A549 (cell line): ENCODE data around the gene CDC42. TPM values are rescaled to one million over a fixed set of nuclear protein-coding genes. Genes with fewer than 3 reads are reported as not detected.

ENCODE experiments used
- ATAC-seq, 2 experiments: fragments of 200-7000 bp in 1 of 2; fragments of >200 bp in 1 of 2; cut with Nextera tagmentation in 1 of 2; cut with Tn5 transposase in 1 of 2; 3 replicates each; pipeline versions ENCODE4 v1.8.0 to v1.9.1; 2018 to 2020; ENCODE audit warnings: mild to moderate bottlenecking in 1 of 2, moderate library complexity in 1 of 2
- CTCF ChIA-PET: fragments of 300-600 bp; sonication (Branson Sonifier 250); formaldehyde crosslinking; extraction: SDS; loops from one replicate; lab custom pipeline; 2021; ENCODE audit warnings: antibody characterized with exemption, inconsistent platforms; lab: Yijun Ruan, JAX
- POLR2A ChIA-PET: fragments of 350-600 bp; formaldehyde crosslinking; extraction: SDS; loops from one replicate; lab custom pipeline; 2021; ENCODE audit warnings: antibody characterized with exemption, inconsistent platforms; lab: Yijun Ruan, JAX
- DNase-seq, 2 experiments: peaks; one replicate each; pipeline versions ENCODE4 v3.0.0 to v3.0.0-alpha.2; 2011 to 2016; ENCODE audit warnings: low read depth in 1 of 2, low spot score in 1 of 2
- FAIRE-seq: peaks from 2 replicates; lab custom pipeline; 2011; peaks lifted over from hg19 to GRCh38; lab: Jason Lieb, UNC
- H3K27ac ChIP-seq, 2 experiments: fragments of >200 bp; sonication (Bioruptor Twin); formaldehyde crosslinking; 3 replicates each; pipeline ENCODE4 v1.5.1; 2016 to 2017
- H3K4me1 ChIP-seq: fragments of >200 bp; sonication (Bioruptor Twin); formaldehyde crosslinking; 3 replicates; pipeline ENCODE4 v1.6.1; 2016
- H3K4me2 ChIP-seq: fragments of >200 bp; sonication (Bioruptor Twin); formaldehyde crosslinking; 3 replicates; pipeline ENCODE4 v1.6.1; 2016
- H3K4me3 ChIP-seq: fragments of >200 bp; sonication (Bioruptor Twin); formaldehyde crosslinking; 3 replicates; pipeline ENCODE4 v1.5.1; 2016
- H3K9me3 ChIP-seq: fragments of >200 bp; sonication (Bioruptor Twin); formaldehyde crosslinking; 3 replicates; pipeline ENCODE4 v1.6.1; 2016
- ATOH8 ChIP-seq: fragments of 250-450 bp; sonication (Bioruptor Pico); IDR thresholded peaks from 2 replicates; pipeline ENCODE4 v1.5.0; 2020; ENCODE audit warnings: low read depth, mild to moderate bottlenecking, moderate library complexity
- CBX2 ChIP-seq: fragments of 200-600 bp; sonication (generic); IDR thresholded peaks from 2 replicates; pipeline ENCODE4 v1.6.1; 2016; ENCODE audit warnings: low read depth, mild to moderate bottlenecking, borderline replicate concordance
- CHD4 ChIP-seq: fragments of 200-600 bp; sonication (generic); IDR thresholded peaks from 2 replicates; pipeline ENCODE4 v1.6.1; 2016; ENCODE audit warnings: antibody characterized with exemption, mild to moderate bottlenecking, borderline replicate concordance
- EHF ChIP-seq: fragments of 250-450 bp; sonication (Bioruptor Pico); IDR thresholded peaks from 2 replicates; pipeline ENCODE4 v1.5.0; 2020; ENCODE audit warnings: mild to moderate bottlenecking
- ELK1 ChIP-seq: fragments of 150-350 bp; IDR thresholded peaks from 2 replicates; pipeline ENCODE4 v1.6.1; 2014; ENCODE audit warnings: low read depth, mild to moderate bottlenecking, low read length
- FOXS1 ChIP-seq: fragments of 250-450 bp; sonication (Bioruptor Pico); IDR thresholded peaks from 2 replicates; pipeline ENCODE4 v1.5.0; 2020; ENCODE audit warnings: mild to moderate bottlenecking, moderate library complexity
- HMGXB4 ChIP-seq: fragments of 250-450 bp; sonication (Bioruptor Pico); IDR thresholded peaks from 2 replicates; pipeline ENCODE4 v1.5.0; 2021; ENCODE audit warnings: mild to moderate bottlenecking, moderate library complexity, borderline replicate concordance
- HOXA7 ChIP-seq: fragments of 250-450 bp; sonication (Bioruptor Pico); IDR thresholded peaks from 2 replicates; pipeline ENCODE4 v1.5.0; 2020; ENCODE audit warnings: mild to moderate bottlenecking, moderate library complexity
- KDM1A ChIP-seq: fragments of 200-600 bp; sonication (generic); IDR thresholded peaks from 2 replicates; pipeline ENCODE4 v1.6.1; 2016; ENCODE audit warnings: low read depth, mild to moderate bottlenecking
- MYC ChIP-seq: IDR thresholded peaks from 2 replicates; pipeline ENCODE4 v1.6.1; 2012; ENCODE audit warnings: mild to moderate bottlenecking, inconsistent platforms, low read length, improper control_type of control experiment, borderline replicate concordance
- NFE2L2 ChIP-seq: fragments of 150-350 bp; conservative IDR thresholded peaks from 2 replicates; pipeline ENCODE4 v1.6.1; 2014; ENCODE audit warnings: low read length
- NR3C1 ChIP-seq: fragments of >200 bp; sonication (Bioruptor Twin); formaldehyde crosslinking; IDR thresholded peaks from 3 replicates; pipeline ENCODE4 v1.6.1; 2017
- PBX3 ChIP-seq: IDR thresholded peaks from 2 replicates; pipeline ENCODE4 v1.6.1; 2012
- POLR2A ChIP-seq: IDR thresholded peaks from 2 replicates; pipeline ENCODE4 v1.6.1; 2012; ENCODE audit warnings: mild to moderate bottlenecking, low read length
- POLR2AphosphoS2 ChIP-seq: conservative IDR thresholded peaks from 2 replicates; pipeline ENCODE4 v1.6.1; 2012; ENCODE audit warnings: low read length, improper control_type of control experiment, inconsistent platforms
- RARB ChIP-seq: fragments of 250-450 bp; sonication (Bioruptor Pico); IDR thresholded peaks from 2 replicates; pipeline ENCODE4 v1.8.0; 2021; ENCODE audit warnings: mild to moderate bottlenecking, moderate library complexity
- REST ChIP-seq: fragments of 200-600 bp; sonication (generic); IDR thresholded peaks from 2 replicates; pipeline ENCODE4 v1.6.1; 2016; ENCODE audit warnings: antibody characterized with exemption, mild to moderate bottlenecking, moderate library complexity
- RNF2 ChIP-seq: fragments of 200-600 bp; sonication (generic); IDR thresholded peaks from 2 replicates; pipeline ENCODE4 v1.6.1; 2016; ENCODE audit warnings: low read depth, mild to moderate bottlenecking, antibody characterized with exemption, moderate library complexity, borderline replicate concordance
- SREBF2 ChIP-seq: fragments of 450-650 bp; IDR thresholded peaks from 2 replicates; pipeline ENCODE4 v1.6.1; 2014; ENCODE audit warnings: mild to moderate bottlenecking, moderate library complexity
- TFCP2L1 ChIP-seq: fragments of 250-450 bp; sonication (Bioruptor Pico); IDR thresholded peaks from 2 replicates; pipeline ENCODE4 v1.5.0; 2021; ENCODE audit warnings: mild to moderate bottlenecking
- ZFP36 ChIP-seq: fragments of 450-650 bp; IDR thresholded peaks from 2 replicates; pipeline ENCODE4 v1.6.1; 2014; ENCODE audit warnings: borderline replicate concordance; ENCODE audit not compliant: partially characterized antibody
- ZNF302 ChIP-seq: fragments of 250-450 bp; sonication (Bioruptor Pico); IDR thresholded peaks from 2 replicates; pipeline ENCODE4 v1.9.0; 2021; ENCODE audit warnings: inconsistent platforms, mild to moderate bottlenecking, moderate library complexity
- ZSCAN20 ChIP-seq: fragments of 250-450 bp; sonication (Bioruptor Pico); IDR thresholded peaks from 2 replicates; pipeline ENCODE4 v1.8.0; 2022; ENCODE audit warnings: mild to moderate bottlenecking, moderate library complexity
- WGBS: methylation state at CpG from one replicate; pipeline ENCODE4 v1.1.6; 2017; ENCODE audit errors: missing lambda C conversion rate; 5-methylcytosine and 5-hydroxymethylcytosine counted together
- polyA plus RNA-seq, 4 experiments: library from polyadenylated mRNA; depleted of rRNA in 3 of 4; stranded (reverse); fragments of >200 nt; fragmentation: RNase III in 1 of 4; extraction: RNeasy Plus Mini Kit Qiagen cat#74134 plus additional on column Dnase treatment in 1 of 4; gene quantifications; 2 replicates in 3 of 4; 3 replicates in 1 of 4; pipeline ENCODE4 v1.2.3, GENCODE V29; 2011 to 2017

Gene CDC42
- polyA plus RNA-seq, 2 of the 4 experiments (the other 2 are of a cell fraction): 155 to 212 TPM

GRCh38 chr1:22030473-22030872 is 22.0 kb upstream of the CDC42 start:
- Histone ChIP-seq H3K9me3 (no peaks in the 10 kb centered on the region), H3K4me1 (0 out of 3 replicates have a peak, but pooled peaks cover 3% of the 10 kb centered on the region), H3K4me3 (no peak overlapping the region), H3K4me2 (no peak overlapping the region), H3K27ac (no peak overlapping the region)
- no peak for FAIRE-seq
- no peak for TF ChIP-seq ZFP36
- TF ChIP-seq RNF2: no peak
- TF ChIP-seq ATOH8 (CRISPR knock-in tag): no peak
- no peak for TF ChIP-seq CBX2
- no peak for TF ChIP-seq TFCP2L1 (CRISPR knock-in tag)
- TF ChIP-seq REST: no peak
- no peak for TF ChIP-seq ELK1
- no peak for TF ChIP-seq CHD4
- no peak for TF ChIP-seq FOXS1 (CRISPR knock-in tag)
- TF ChIP-seq KDM1A: no peak
- no peak for TF ChIP-seq PBX3
- TF ChIP-seq POLR2AphosphoS2: no peak
- no peak for TF ChIP-seq SREBF2
- no peak for TF ChIP-seq HOXA7 (CRISPR knock-in tag)
- no peak for TF ChIP-seq POLR2A
- TF ChIP-seq HMGXB4: no peak
- ChIA-PET CTCF (interaction anchor here (0.9 to 1.3 kb wide), 2 partner anchors 20 to 21 kb away, joined by 3 read pairs; no protein-coding TSS in a partner anchor), POLR2A (no interaction called here)
- no peak for DNase-seq
- no peak for ATAC-seq
- 80% methylated on average over 3 of the region's 3 CpGs for WGBS

GRCh38 chr1:22031214-22031962 is 21.1 kb upstream of the CDC42 start:
- POLR2A ChIA-PET: no interaction called here
- Histone ChIP-seq H3K27ac (no peak overlapping the region), H3K9me3 (no peaks in the 10 kb centered on the region), H3K4me2 (no peak overlapping the region), H3K4me1 (0 out of 3 replicates have a peak, but pooled peaks cover 2% of the 10 kb centered on the region), H3K4me3 (no peak overlapping the region)
- WGBS: 86% methylated on average over 7 of the region's 8 CpGs
- ATAC-seq (no peak), FAIRE-seq (no peak), DNase-seq (no peak)
- CTCF ChIA-PET: no interaction called here
- no peak for TF ChIP-seq CHD4
- TF ChIP-seq EHF (CRISPR knock-in tag): no peak
- no peak for TF ChIP-seq HMGXB4
- no peak for TF ChIP-seq NR3C1
- no peak for TF ChIP-seq NFE2L2
- no peak for TF ChIP-seq MYC
- TF ChIP-seq POLR2AphosphoS2: no peak
- no peak for TF ChIP-seq ZFP36
- no peak for TF ChIP-seq FOXS1 (CRISPR knock-in tag)
- TF ChIP-seq RARB (CRISPR knock-in tag): no peak
- no peak for TF ChIP-seq ZNF302 (CRISPR knock-in tag)
- TF ChIP-seq PBX3: no peak
- TF ChIP-seq ZSCAN20 (CRISPR knock-in tag): no peak
